ENCODE measurements around the gene OCA2.

DNA sequence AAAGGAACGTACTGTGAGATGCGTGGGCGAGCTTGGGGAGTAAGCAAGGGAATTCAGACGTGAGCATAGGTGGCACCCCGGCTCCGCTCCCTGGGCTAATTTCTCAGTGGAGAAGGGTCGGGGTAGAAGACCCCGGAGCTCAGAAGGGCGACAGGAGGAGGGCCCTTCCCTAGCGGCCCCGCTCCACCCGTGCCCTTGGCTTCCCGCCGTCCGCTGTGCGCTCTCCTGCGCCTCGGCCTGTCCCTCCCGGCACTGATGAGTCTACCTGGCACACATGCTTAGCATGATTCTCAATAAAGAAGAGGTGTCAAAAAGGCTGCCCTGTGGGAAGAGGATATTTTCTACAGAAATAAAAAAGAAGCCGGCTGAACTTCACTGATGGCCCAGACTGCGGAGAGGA, 292.7 kb downstream of the OCA2 start:
- TF ChIP-seq, protein P1, sequence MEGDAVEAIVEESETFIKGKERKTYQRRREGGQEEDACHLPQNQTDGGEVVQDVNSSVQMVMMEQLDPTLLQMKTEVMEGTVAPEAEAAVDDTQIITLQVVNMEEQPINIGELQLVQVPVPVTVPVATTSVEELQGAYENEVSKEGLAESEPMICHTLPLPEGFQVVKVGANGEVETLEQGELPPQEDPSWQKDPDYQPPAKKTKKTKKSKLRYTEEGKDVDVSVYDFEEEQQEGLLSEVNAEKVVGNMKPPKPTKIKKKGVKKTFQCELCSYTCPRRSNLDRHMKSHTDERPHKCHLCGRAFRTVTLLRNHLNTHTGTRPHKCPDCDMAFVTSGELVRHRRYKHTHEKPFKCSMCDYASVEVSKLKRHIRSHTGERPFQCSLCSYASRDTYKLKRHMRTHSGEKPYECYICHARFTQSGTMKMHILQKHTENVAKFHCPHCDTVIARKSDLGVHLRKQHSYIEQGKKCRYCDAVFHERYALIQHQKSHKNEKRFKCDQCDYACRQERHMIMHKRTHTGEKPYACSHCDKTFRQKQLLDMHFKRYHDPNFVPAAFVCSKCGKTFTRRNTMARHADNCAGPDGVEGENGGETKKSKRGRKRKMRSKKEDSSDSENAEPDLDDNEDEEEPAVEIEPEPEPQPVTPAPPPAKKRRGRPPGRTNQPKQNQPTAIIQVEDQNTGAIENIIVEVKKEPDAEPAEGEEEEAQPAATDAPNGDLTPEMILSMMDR (IDR thresholded peaks at IDR 0.05) = no peak
- no peak for TF ChIP-seq POLR2A (IDR thresholded peaks at IDR 0.05)

All from heart left ventricle (tissue), 13 donors.